Esophagus muscularis mucosa (tissue), 4 donors: ENCODE results near the gene MATN4. TPM values are rescaled to one million over a fixed set of nuclear protein-coding genes. Genes with fewer than 3 reads are reported as not detected.

Source experiments
- DNase-seq: peaks from one replicate; pipeline ENCODE4 v3.0.0-alpha.2; 2017; ENCODE audit errors: extremely low spot score
- H3K27ac ChIP-seq, 4 donors: fragments of 200-600 bp; sonication (generic); replicated peaks in 1 of 4; 1 replicate in 3 of 4; 2 replicates in 1 of 4; pipeline ENCODE4 v1.5.1; 2016 to 2019; ENCODE audit warnings: mild to moderate bottlenecking in 1 of 4
- H3K27me3 ChIP-seq, 4 donors: fragments of 200-600 bp; sonication (generic); one replicate each; pipeline versions ENCODE4 v1.5.1 to v1.6.0; 2016 to 2019
- H3K36me3 ChIP-seq, 4 donors: fragments of 200-600 bp; sonication (generic); one replicate each; pipeline ENCODE4 v1.5.1; 2016 to 2019
- H3K4me1 ChIP-seq, 4 donors: fragments of 200-600 bp; sonication (generic); one replicate each; pipeline ENCODE4 v1.5.1; 2016 to 2019
- H3K4me3 ChIP-seq, 4 donors: fragments of 200-600 bp; sonication (generic); 1 replicate in 2 of 4; 2 replicates in 2 of 4; pipeline ENCODE4 v1.5.1; 2016 to 2019; ENCODE audit warnings: mild to moderate bottlenecking in 4 of 4, moderate library complexity in 1 of 4
- H3K9me3 ChIP-seq, 4 donors: fragments of 200-600 bp; sonication (generic); 1 replicate in 3 of 4; 2 replicates in 1 of 4; pipeline ENCODE4 v1.5.1; 2016 to 2019
- EP300 ChIP-seq: sonication (generic); formaldehyde crosslinking; IDR thresholded peaks from one replicate; pipeline ENCODE4 v1.6.1; 2017; ENCODE audit warnings: antibody characterized with exemption
- POLR2A ChIP-seq: fragments of 450-650 bp; IDR thresholded peaks from one replicate; pipeline ENCODE4 v1.6.1; 2017; ENCODE audit warnings: antibody characterized with exemption, moderate library complexity, mild to moderate bottlenecking, low read depth
- POLR2AphosphoS5 ChIP-seq, 2 donors: sonication (generic); formaldehyde crosslinking; IDR thresholded peaks; one replicate each; pipeline ENCODE4 v1.6.1; 2017; ENCODE audit warnings: antibody characterized with exemption in 2 of 2
- WGBS: methylation state at CpG from one replicate; pipeline ENCODE4 v1.1.5; 2018; 5-methylcytosine and 5-hydroxymethylcytosine counted together
- intact Hi-C: fragments of 100-400 bp; cut with DNase I; formaldehyde crosslinking; loops from one replicate; pipeline ENCODE4 v1.15.1; 2023
- total RNA-seq, 4 donors: library from RNA; depleted of rRNA; stranded (reverse); fragments of >200 nt; gene quantifications; one replicate each; pipeline versions ENCODE4 v1.1.0 to v1.2.1, GENCODE V29; 2016
- TF ChIP-seq, protein P1 (sequence below), 3 experiments: fragments of 200-600 bp in 2 of 3; fragments of 450-650 bp in 1 of 3; sonication (generic) in 2 of 3; IDR thresholded peaks; one replicate each; pipeline ENCODE4 v1.5.1; 2017 to 2019; ENCODE audit warnings: antibody characterized with exemption in 3 of 3, mild to moderate bottlenecking in 2 of 3, moderate library complexity in 1 of 3

The MATN4 gene
- total RNA-seq, 4 donors from 2014 or later: 0.17 to 0.33 TPM; not detected in 2

DNA sequence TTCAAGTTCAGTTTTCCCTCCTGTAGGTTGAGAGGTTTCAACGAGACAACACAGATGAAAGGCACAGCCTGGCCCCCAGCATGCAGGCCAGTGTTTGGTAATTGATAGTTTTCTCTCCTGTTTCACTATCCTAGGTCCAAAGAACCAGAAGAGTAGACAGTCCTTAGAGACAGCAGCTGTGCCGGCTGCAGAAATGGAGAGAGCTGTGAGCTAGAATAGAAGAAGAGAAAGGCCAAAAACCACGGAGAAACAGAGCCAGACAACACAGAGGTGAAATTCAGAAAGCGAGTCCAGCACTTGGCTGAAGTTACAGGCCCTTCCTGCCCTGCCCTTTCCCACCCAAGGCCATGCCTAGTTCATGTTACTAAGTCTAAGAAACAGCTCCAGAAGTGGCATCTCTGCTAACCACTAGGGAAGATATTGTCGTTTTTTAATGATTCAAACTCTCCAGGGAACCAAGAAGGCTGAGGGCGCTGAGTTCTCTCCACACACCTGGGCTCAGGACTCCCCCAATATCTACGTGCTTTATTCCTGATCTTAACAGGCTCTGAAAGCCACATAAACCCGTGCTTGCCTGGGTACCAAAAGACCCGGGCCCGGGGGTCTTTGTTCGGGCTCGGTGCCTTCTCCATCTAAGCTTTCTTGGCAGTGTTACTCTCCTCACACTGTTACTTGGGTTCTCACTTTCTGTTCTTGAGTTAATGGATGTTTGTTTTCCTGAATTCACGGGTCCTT, 18.0 kb downstream of the MATN4 start:
- H3K27ac ChIP-seq: no peak overlapping the region
- intact Hi-C loops: loop anchor here (5.0 kb wide), 1 partner anchor 248 kb away; no protein-coding TSS in a partner anchor
- H3K27me3 ChIP-seq: peaks cover 0 to 29% (median 7%) of the 10 kb centered on the region in 4 donors
- DNase-seq: no peak
- TF ChIP-seq POLR2AphosphoS5 (IDR thresholded peaks at IDR 0.05): no peak
- H3K4me3 ChIP-seq: no peak overlapping the region
- no peaks in the 10 kb centered on the region for H3K9me3 ChIP-seq
- peaks cover 15 to 26% (median 22%) of the 10 kb centered on the region in 4 donors for H3K4me1 ChIP-seq
- WGBS: 77% methylated on average over 13 of the region's 13 CpGs
- H3K36me3 ChIP-seq: no peaks in the 10 kb centered on the region

DNA sequence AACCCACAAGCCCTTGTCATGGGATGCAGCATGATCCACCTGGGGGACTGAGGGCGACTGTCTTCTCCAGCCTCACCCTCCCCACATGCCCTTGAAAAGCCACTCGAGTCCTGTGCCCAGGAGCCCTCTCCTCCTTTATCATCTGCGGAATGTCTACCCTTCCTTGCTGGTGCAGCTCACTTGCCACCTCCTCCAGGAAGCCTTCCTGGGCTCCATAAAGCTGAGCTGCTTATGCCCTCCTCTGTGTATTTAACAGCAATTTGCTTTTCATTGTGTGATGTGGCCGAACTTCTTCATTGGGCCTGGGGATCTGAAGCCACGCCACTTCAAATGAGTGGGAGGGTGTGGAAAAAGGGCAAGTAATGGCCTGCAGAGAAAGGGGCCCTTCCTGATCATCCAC, 19.2 kb downstream of the MATN4 start:
- WGBS: 98% methylated on average over 4 of the region's 5 CpGs
- no peaks in the 10 kb centered on the region for H3K9me3 ChIP-seq
- TF ChIP-seq POLR2AphosphoS5 (IDR thresholded peaks at IDR 0.05): no peak
- TF ChIP-seq EP300: no peak
- TF ChIP-seq POLR2A: no peak
- TF ChIP-seq, protein P1, sequence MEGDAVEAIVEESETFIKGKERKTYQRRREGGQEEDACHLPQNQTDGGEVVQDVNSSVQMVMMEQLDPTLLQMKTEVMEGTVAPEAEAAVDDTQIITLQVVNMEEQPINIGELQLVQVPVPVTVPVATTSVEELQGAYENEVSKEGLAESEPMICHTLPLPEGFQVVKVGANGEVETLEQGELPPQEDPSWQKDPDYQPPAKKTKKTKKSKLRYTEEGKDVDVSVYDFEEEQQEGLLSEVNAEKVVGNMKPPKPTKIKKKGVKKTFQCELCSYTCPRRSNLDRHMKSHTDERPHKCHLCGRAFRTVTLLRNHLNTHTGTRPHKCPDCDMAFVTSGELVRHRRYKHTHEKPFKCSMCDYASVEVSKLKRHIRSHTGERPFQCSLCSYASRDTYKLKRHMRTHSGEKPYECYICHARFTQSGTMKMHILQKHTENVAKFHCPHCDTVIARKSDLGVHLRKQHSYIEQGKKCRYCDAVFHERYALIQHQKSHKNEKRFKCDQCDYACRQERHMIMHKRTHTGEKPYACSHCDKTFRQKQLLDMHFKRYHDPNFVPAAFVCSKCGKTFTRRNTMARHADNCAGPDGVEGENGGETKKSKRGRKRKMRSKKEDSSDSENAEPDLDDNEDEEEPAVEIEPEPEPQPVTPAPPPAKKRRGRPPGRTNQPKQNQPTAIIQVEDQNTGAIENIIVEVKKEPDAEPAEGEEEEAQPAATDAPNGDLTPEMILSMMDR (IDR thresholded peaks at IDR 0.05): no peak
- no peak overlapping the region for H3K4me3 ChIP-seq
- H3K27ac ChIP-seq: no peak overlapping the region
- H3K36me3 ChIP-seq: no peaks in the 10 kb centered on the region
- no peak for DNase-seq
- peaks cover 0 to 29% (median 7%) of the 10 kb centered on the region in 4 donors for H3K27me3 ChIP-seq
- intact Hi-C loops: no loop called here
- peaks cover 13 to 24% (median 19%) of the 10 kb centered on the region in 4 donors for H3K4me1 ChIP-seq

DNA sequence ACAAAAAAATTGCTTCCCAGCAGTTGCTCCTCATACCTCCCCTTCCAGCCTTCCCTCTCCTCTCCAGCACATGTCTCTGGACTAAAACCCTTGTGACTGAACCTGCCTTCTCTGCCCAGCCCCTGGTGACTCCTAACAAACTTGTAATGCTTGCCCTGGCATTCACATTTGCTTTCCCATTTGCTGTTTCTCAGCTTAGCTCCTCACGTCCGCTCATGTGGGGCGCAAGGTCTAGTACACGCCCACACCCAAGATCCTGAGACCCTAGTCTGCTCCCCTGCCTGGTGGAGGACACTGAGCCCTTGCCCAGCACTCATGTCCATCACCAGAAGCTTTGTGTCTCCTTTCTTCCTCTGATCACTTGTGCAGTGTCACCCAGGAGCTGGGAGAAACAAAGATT, 19.7 kb downstream of the MATN4 start:
- H3K36me3 ChIP-seq: no peaks in the 10 kb centered on the region
- no peak for TF ChIP-seq EP300
- TF ChIP-seq, protein P1 (IDR thresholded peaks at IDR 0.05): no peak
- TF ChIP-seq POLR2AphosphoS5 (IDR thresholded peaks at IDR 0.05): no peak
- TF ChIP-seq POLR2A: no peak
- no peak overlapping the region for H3K27ac ChIP-seq
- no peak overlapping the region for H3K4me3 ChIP-seq
- peaks cover 8 to 19% (median 14%) of the 10 kb centered on the region in 4 donors for H3K4me1 ChIP-seq
- WGBS: 83% methylated on average over 4 of the region's 4 CpGs
- intact Hi-C loops: no loop called here
- H3K27me3 ChIP-seq: peaks cover 0 to 30% (median 5%) of the 10 kb centered on the region in 4 donors
- H3K9me3 ChIP-seq: no peaks in the 10 kb centered on the region
- DNase-seq: no peak

DNA sequence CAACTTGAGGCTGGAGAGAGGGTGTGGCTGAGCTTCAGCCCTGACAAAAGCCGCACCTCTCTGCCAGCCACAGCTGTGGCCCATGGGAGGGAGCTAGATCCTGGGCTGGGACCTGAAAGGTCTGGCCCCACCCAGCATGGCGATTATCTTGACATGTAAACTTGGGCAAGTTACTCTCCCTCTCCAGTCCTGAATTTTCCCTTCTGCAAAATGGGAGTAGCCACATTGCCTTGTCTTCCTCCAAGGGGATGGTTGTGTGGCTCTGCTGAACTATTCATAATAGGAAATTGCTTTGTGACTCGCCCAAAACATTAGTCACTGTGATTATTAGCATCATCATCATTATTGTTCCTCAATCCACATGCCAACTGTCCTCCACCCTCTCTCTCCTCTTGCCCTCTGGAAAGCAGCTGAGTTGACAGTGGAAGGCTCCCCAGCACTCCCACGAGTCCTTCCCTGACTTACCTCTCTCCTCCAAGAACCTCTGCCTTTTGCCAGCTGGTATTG, 24.5 kb downstream of the MATN4 start:
- peaks cover 0 to 36% (median 0%) of the 10 kb centered on the region in 4 donors for H3K27me3 ChIP-seq
- H3K9me3 ChIP-seq: no peaks in the 10 kb centered on the region
- DNase-seq: no peak
- no peak overlapping the region for H3K4me3 ChIP-seq
- TF ChIP-seq, protein P1 (IDR thresholded peaks at IDR 0.05): no peak
- TF ChIP-seq EP300 (no peak), POLR2A (no peak), POLR2AphosphoS5 (IDR thresholded peaks at IDR 0.05) (no peak)
- H3K4me1 ChIP-seq: no peaks in the 10 kb centered on the region
- 54% methylated on average over 4 of the region's 4 CpGs for WGBS
- intact Hi-C loops: no loop called here
- no peak overlapping the region for H3K27ac ChIP-seq
- no peaks in the 10 kb centered on the region for H3K36me3 ChIP-seq

DNA sequence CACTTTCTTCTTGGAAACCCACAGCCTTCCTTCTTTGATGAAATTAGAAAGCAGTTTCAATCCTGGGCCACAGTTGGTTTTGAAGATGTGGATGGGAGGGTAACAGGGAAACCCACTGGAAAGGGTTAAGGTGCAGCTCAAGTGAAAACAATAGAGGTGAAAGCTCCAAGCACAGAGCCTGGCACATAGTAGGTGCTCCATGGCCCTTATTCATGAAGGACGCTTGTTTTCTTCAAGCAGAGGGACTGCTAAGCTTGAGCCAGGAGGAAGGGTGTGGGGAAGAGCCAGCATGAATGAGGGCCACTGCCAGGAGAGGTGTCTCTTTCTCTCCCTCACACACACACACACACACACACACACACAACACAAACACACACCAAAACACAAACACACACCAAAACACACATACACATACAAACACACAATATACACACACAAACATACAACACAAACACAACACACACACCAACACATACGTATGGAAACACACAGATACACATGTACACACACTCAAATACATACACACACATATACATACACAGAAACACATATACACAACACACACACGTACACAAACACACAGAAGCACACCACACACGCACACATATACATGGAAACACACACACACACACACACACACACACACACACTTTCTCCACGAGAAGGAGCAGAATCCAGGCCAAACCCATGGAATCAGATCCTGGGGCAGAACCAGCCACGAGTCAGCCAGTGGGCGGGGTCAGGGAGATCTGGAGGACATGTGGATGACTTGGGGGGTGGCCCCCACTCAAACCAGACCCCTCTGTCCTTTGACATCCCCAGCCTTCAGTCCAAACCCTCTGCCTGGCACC, 25.2 kb downstream of the MATN4 start:
- Histone ChIP-seq H3K9me3 (no peaks in the 10 kb centered on the region), H3K27ac (no peak overlapping the region), H3K27me3 (peaks cover 0 to 36% (median 0%) of the 10 kb centered on the region in 4 donors), H3K4me3 (no peak overlapping the region), H3K4me1 (no peaks in the 10 kb centered on the region), H3K36me3 (no peaks in the 10 kb centered on the region)
- WGBS: 67% methylated on average over 7 of the region's 7 CpGs
- intact Hi-C loops: no loop called here
- TF ChIP-seq, protein P1 (IDR thresholded peaks at IDR 0.05): no peak
- TF ChIP-seq POLR2A (no peak), POLR2AphosphoS5 (IDR thresholded peaks at IDR 0.05) (no peak), EP300 (no peak)
- no peak for DNase-seq
